NCI-H1417 treated with DMSO at 0.1 percent for 48 hours (cell line): ENCODE data around the gene DUSP16.
"Not testable (repeated sequence)": the region's sequence is repeated elsewhere in the genome, so short reads cannot be mapped to it uniquely, and the experiment has no call there.

Experiments
- DNase-seq: peaks from one replicate; lab custom pipeline; 2025; lab: John Stamatoyannopoulos, UW

Gene DUSP16, protein sequence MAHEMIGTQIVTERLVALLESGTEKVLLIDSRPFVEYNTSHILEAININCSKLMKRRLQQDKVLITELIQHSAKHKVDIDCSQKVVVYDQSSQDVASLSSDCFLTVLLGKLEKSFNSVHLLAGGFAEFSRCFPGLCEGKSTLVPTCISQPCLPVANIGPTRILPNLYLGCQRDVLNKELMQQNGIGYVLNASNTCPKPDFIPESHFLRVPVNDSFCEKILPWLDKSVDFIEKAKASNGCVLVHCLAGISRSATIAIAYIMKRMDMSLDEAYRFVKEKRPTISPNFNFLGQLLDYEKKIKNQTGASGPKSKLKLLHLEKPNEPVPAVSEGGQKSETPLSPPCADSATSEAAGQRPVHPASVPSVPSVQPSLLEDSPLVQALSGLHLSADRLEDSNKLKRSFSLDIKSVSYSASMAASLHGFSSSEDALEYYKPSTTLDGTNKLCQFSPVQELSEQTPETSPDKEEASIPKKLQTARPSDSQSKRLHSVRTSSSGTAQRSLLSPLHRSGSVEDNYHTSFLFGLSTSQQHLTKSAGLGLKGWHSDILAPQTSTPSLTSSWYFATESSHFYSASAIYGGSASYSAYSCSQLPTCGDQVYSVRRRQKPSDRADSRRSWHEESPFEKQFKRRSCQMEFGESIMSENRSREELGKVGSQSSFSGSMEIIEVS

DNA sequence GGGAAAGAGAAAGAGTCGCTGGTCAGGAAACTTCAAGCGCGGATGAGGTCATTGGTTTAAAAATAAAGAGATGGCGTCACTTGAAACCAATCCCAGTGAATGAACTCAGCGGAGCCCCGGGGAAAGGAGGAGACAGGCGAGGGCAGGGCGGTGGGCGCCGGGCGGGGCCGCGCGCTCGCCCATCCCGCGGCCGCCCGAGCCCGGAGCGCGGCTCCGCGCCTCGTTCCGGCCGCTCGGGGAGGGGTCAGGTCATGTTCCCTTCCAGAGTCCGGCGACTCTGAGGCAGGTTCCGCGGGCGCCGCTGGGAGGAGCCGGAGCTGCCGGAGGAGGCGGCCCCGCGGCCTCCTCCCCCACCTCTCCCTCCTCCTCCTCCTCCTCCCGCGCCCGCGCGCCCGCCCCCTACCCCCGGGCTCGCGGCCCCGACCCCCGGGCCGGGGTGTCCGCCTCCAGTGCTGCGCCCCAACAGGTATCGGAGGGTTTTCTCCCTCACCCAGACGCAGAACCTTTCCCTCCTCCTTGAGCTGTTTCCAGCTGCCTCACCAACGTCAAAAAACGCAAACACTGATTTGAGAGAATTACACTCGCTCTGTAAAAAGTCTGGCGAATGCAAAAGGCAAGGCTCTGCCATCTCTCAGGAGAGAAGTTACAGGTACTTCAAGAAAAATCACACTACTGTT is at the start of gene DUSP16:
Gene DUSP16 (minus strand): TSS at position 279 of the 677 bp plus-strand sequence. CDS start 41,765 bp downstream, outside the sequence.
- peak; percentile 70 for DNase-seq

DNA sequence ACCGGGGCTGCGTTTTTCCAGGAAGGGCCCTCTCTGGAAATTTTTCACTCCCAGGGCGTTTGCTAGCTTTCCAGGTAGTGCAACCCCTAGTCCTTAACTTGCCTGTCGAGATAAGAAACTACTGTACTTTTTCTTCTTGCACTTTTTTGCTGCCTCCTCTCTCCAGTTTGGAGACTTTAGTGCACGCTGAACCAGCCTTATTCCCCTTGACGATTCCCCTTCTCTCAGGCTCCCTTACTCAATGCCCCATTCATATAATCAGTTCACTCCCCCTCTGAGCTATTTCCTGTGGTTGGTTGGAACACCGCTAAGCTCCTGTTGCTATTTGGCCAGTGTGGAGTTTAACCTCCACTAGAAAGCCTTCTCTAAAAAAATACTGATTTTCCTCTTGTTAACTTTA is 49.7 kb upstream of the DUSP16 start:
- DNase-seq, result no peak

DNA sequence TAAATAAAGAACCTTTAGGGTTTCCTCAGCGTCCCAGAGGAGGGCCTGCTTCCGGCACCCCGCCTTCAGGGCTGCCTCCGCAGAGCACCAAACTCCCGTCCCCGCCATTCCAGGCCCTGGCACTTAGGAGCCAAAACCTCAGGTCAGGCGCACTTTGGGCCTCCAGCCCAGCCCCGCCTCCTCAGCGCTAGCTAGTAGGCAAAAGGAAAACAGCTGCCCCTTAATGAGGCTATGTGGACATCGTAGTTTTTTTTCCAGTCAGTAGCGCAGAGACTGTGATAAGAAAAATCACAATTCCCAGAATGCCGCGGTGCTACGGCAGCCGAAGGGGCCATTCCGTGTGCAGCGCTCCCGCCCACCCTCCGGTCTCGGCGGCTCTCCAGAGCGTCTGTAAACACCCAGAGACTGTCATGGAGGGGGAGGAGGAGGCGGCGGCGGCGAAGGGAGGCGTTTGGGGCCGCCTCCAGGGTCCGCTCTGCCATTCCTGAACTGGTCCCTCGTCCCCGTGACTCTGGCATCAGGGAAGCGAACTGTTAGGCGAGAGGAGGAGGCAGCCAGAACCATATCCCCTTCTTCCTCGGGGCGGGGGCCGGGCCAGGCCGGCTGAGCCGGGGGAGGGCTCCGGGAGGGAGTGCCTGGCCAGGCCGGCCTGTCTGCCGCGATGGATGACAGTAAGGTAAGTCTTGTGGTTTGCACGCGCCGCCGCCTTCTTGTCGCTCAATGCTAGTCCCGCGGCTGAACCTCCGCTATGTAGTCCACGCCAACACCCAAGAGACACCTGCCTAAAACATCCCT is 49.0 kb upstream of the DUSP16 start, which contains the start of gene CREBL2:
Gene CREBL2 (plus strand): TSS at position 365 of the 795 bp plus-strand sequence. CDS start 297 bp downstream, at position 662.
- peak; percentile 94 for DNase-seq

DNA sequence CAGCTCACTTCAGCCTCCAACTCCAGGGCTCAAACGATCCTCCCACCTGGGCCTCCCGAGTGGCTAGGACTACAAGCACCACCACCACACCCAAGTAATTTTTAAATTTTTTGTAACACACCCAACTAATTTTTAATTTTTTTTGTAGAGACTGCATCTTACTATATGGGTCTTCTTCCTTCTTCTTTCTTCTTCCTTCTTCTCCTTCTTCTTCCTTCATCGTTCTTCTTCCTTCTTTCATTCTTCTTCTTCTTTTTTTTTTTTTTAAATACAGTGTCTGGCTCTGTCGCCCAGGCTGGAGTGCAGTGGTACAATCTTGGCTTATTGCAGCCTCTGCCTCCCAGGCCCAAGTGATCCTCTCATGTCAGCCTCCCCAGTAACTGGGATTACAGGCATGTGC is 48.0 kb upstream of the DUSP16 start:
- DNase-seq, result no peak

DNA sequence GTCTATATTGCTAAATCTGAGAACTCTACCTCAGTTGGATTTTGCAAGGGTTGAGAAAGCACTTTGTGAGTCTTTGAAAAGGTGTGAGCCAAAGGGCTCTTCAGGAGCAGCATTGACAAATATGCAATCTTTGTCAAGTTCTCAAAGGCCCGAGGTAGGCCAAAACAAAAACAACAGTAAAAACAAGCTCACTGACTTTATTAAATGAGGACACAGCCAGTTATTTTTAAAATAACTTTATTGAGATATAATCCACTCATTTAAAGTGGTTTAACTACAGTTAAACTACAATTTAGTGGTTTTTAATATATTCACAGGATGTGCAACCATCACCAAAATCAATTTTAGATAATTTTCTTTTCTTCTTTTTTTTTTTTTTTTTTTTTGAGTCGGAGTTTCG is 47.0 kb upstream of the DUSP16 start:
- no peak for DNase-seq

DNA sequence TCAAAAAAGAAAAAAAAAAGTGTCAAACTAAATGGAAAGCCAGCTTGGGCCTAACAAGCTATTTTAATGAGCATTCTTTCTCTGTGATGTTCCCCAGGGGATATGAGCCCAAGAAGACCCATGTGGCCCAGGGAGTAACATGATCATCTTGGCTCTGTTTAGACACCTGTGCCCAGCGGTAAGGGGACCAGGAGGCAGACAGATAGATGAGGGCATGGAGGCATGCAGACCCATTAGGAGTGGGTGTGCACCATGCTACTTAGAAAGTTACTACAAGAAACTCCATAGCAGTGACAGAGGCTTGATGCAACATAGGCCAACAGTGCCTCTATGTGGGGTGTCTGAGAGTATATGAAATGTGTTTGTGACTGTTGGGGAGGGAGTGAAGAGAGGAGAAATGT is 45.9 kb upstream of the DUSP16 start:
- no peak for DNase-seq

DNA sequence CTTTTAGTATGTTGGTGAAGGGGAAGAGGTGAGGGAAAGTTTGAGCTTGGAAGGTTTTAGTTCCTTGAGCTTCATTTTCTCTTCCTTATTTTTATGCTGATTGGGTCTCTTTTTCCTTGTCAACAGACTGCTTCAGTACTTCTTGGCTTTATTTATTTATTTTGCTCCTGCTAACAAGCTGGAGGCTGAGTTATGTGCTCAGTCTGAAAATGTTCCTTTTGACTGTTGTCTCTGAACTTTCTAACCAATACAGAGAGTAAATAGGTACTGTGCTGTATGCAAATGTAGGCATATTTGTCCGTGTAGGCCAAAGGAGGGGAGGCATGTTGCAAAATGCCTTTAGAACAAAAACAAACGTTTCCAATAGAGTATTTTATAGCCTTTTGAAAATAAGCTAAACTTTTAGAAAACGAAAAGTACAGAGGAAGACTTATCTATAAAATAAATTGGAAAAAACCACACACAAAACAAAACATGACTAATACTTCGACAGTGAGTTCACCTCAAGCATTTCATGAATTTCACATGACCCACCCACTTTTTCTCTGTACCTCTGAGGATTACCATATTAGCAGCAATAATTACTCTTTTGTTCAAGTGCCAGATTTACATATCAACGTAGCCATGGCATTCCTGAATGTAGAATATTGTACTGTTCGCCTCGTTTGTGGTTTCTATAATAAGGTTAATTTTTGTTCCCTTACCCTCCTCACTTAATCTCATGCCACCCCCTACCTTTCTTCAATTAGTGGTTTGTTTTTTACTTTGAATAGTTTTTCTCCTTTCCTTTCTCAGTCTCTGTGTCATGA is 44.3 kb upstream of the DUSP16 start:
- no peak for DNase-seq

DNA sequence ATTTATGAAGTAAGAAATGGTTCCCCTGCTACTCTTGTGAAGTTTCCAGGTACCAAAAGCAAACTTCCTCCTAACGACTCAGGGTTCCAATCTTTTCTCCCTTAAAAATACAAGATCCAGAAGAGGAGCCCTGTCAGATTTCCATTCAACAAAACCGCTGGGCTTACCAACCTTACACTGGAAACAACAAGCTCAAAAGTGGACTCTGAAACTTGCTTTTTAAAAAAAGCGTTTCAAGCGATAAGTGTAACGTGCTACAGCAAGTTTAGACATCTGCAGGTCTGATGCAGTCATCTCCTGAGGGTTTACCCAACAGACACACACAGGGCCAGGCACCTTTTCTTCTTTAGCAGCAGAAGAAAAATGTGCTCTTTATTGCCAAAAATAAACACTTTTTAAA is 42.1 kb upstream of the DUSP16 start:
- DNase-seq, result no peak

DNA sequence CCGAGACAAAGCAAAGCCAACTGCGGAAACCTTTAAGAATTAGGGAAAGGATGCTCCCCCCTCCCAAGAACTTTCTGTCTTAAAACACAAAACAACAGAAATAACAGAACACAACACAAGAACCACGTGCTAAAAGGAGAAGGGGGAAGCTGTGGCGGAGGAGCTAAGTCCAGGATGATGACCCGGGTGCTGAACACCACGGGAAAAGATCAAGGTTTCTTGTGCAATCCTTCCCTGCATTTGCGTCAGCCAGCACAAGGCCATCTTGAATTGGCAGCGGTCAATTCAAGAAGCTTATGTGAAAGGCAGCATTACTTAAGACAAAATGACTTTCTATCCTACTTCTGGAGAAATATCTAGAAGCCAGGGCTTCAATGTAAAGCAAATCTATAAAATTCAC is 38.0 kb upstream of the DUSP16 start:
- no peak for DNase-seq

DNA sequence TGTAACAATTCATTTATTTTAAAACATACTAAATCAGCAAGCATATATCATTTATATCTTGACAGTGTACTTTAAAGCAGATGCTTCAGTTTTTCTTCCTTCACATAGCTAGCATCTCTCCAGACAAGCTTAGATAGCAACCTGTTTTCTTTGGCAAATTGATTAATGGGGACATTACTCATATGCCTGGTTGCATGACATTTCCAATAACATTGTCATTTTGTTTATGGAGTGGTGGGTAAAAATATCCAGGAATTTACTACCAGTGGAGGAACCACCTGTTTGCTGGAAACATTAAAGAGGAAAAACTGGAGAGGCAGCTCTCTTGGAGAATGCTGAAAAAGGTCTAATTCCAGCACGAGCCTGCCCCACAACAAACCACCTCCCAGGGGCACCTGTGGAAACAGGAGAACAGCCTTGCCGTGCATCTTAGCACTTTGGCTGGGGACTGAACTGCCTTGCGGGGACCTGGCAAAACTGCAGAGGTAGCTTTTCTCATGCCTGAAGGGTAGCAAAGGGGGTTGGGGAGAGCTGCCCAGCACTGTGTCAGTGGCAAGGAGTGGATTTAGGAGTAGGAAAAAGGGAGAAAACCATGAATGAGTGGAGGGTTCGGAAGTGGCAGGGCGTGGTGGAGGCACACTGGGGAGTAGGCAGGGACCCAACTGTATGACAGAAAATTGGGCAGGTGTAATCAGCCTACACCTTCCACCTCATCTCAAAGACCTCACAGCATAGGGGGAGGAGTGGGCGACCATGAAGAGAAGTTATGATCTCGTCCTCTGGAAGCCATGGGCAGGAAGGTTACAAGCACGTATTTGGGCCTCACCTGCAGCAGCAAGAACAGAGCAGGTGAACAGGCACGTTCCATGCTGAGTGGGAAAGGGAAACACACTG is 37.3 kb upstream of the DUSP16 start:
- DNase-seq, result no peak

DNA sequence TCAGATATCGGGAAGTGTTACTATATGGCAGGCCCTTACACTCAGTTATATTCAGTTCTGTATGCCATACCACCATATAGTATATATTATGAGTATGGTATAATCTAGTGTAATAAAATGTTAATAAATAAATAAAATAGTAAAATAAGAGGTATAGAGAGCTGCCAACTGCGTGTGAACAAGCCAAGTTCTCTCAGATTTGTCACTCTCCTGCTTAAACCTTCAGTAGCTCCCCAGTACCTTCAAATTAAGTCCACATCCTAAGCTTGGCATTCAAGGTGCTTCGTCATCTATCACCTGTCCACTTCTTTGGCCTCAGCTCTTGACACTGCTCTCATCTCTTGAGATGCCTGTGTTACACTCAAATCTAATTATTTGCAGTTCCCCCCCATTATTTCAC is 36.2 kb upstream of the DUSP16 start:
- no peak for DNase-seq

DNA sequence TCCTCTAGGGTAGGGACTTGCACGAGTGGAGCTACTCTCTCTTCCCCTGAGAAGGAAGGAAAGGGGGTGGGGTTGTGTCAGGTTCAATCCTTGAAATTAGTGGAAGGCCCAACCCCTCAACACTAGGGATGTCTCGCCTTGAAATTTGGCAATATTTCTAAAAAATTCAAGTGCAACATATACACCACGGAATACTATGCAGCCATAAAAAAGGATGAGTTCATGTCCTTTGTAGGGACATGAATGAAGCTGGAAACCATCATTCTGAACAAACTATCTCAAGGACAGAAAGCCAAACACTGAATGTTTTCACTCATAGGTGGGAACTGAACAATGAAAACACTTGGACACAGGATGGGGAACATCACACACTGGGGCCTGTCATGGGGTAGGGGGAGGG is 33.9 kb upstream of the DUSP16 start:
- DNase-seq, result not testable (repeated sequence)

DNA sequence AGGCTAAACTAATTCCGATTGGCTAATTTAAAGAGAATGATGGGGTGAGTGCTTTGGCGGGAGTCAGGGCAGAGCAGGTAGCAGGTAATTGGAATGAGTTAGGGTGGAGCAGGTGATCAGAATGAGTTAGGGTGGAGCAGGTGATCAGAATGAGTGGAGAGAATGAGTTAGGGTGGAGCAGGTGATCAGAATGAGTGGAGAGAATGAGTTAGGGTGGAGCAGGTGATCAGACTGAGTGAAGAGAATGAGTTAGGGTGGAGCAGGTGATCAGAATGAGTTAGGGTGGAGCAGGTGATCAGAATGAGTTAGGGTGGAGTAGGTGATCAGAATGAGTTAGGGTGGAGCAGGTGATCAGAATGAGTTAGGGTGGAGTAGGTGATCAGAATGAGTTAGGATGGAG is 33.3 kb upstream of the DUSP16 start:
- not testable (repeated sequence) for DNase-seq

DNA sequence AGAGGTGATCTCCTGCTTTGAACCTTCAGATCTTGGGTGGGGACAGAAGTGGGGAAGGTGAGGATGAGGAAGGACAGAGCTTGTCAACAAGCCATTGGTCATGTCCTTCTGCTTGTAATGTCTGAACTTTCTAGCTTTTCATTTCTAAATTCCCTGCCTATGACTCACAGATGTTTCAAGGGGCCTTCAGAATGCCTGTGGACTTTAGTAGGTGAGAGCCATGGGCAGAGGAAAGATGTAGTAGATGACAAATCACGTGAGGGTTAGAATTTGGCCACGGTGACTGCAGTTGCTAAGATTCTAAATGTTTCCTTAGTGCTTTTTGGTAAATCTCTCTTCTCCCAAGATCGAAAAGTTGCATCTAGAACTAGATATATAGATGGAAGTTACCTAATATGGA is 30.3 kb upstream of the DUSP16 start:
- no peak for DNase-seq

DNA sequence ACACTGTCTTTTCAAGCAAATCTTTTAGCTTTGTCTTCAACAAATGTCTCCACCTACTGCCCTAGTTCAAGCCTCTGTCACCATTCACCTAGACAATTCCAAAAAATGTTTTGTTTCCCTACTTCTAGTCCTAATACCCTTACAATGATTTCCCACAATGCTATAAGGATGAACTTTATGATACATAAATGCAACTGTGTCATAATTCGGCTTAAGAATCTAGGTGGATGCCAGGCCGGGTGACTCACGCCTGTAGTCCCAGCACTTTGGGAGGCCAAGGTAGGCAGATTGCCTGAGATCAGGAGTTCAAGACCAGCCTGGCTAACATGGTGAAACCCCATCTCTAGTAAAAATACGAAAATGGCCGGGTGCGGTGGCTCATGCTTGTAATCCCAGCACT is 28.3 kb upstream of the DUSP16 start:
- DNase-seq, result no peak

DNA sequence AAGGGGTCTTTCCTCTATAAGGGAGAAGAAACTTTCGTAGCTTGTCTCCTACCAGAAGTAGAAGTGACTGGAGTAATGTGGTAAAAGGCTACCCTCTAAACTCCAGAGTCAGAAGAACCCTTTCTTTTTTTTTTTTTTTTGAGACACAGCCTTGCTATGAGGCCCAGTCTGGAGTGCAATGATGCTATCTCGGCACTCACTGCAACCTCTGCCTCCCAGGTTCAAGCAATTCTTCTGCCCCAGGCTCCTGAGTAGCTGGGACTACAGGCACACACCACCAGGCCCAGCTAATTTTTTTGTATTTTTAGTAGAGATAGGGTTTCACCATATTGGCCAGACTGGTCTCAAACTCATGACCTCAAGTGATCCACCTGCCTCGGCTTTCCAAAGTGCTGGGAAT is 25.8 kb upstream of the DUSP16 start:
- DNase-seq, result not testable (repeated sequence)

DNA sequence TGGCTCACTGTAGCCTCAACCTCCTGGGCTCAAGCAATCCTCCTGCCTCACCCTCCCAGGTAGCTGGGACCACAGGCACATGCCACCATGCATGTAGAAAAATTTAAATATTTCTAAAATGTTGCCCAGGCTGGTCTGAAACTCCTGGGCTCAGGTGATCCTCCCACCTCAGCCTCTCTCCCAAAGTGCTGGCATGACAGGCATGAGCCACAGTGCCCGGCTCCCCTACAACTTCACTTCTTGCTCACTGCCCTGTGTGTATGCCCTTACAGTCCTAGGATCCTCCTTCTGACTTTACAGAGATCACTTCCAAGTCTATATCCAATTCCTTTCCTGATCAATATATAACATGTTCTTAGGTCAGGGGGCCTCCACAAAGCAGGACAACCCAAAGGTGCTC is 25.2 kb upstream of the DUSP16 start:
- no peak for DNase-seq

DNA sequence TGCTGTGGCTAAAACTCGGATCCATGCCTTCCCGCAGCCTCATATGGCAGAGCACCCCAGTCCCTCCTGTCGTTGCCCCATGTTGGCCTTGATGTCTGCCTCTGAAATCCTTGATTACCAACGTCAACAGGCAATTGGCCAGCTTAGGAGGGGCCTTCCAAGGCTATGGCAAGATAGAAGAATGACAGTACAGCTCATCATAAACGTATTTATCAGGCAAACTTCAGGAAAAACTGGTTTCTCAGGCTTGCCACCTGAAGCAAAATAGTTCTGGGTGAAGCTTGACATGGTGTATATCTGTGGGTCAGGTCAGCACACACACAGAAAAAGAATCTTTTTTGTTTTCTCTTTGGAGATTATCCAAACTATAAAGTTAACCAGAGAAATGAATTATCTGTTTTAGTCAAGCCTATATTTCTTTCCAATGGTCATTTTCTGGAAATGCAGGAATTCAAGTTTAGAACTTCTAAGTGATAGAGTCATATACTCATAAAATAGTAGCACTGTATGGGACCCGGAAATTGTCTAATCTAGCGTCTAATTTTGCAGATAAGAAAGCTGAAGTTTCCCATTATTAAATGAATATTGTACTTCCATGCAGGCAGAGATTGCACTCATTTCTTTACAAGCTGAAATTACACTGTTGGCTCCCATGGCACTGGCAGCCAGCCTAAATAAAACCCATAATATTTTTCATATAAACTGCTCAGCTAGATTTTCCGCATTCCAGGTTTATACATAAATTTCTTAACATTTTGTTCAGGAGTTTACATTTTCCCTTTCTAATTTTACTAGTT is 24.4 kb upstream of the DUSP16 start:
- no peak for DNase-seq

DNA sequence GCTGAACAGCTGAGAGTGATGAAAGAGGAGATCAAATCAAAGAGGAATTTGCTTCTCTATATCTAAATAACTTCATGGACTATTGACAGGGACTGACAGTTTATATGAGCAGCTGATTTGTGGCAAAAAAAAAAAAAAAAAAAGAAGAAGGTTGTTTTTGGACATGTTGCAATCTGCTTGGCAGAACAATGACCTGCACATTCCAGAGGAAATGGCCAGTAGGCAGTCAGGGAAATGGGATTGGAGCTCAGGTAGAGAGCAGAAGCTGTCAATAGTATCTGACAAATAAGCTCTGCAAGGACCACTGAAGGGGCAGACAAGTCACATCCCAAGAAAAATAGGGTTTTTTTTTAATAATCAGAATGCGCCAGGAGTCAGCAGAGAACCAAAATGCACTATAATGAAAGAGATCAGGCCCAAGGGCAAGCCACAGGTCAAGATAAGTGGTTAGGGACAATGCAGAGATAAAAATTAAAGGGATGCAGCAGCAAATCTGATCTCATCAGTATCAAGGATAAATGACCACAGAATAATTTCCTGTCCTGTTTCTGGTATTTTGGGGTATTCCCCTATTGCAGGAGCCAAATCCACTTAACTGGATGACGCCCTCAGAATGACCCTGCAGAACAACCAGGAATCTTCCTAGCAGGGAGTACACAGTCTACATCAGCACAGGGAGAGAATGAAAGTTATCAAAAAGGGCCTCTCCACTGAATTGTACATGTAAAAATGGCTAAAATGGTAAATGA is 22.6 kb upstream of the DUSP16 start:
- DNase-seq, result no peak
